ENCODE results near the gene TAOK1. TPM values are rescaled to one million over a fixed set of nuclear protein-coding genes. Genes with fewer than 3 reads are reported as not detected.
A peak's percentile ranks its signal among the peaks of the same experiment; 100 is the strongest.

Gene TAOK1
- total RNA-seq, 1 experiment from 2014 or later, result 85.5 TPM

GRCh38 chr17:29433541-29433940, 43.4 kb downstream of the TAOK1 start:
- POLR2A ChIA-PET (ENCODE audit: low non-redundant PET), result interaction anchor here (0.6 kb wide), 1 partner anchor 18 kb away, joined by 6 read pairs; no protein-coding TSS in a partner anchor
- H3K9me3 ChIP-seq (ENCODE audit: low read depth, low read length, poor library complexity, severe bottlenecking), result no peaks in the 10 kb centered on the region
- CTCF ChIA-PET, result no interaction called here
- intact Hi-C loops (cut with micrococcal nuclease; ENCODE audit: unreplicated experiment), result no loop called here
- DNase-seq (ENCODE audit: low spot score), result peak; percentile 43
- TF ChIP-seq, protein P1, sequence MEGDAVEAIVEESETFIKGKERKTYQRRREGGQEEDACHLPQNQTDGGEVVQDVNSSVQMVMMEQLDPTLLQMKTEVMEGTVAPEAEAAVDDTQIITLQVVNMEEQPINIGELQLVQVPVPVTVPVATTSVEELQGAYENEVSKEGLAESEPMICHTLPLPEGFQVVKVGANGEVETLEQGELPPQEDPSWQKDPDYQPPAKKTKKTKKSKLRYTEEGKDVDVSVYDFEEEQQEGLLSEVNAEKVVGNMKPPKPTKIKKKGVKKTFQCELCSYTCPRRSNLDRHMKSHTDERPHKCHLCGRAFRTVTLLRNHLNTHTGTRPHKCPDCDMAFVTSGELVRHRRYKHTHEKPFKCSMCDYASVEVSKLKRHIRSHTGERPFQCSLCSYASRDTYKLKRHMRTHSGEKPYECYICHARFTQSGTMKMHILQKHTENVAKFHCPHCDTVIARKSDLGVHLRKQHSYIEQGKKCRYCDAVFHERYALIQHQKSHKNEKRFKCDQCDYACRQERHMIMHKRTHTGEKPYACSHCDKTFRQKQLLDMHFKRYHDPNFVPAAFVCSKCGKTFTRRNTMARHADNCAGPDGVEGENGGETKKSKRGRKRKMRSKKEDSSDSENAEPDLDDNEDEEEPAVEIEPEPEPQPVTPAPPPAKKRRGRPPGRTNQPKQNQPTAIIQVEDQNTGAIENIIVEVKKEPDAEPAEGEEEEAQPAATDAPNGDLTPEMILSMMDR (conservative IDR thresholded peaks at IDR 0.05; ENCODE audit: low read depth, low read length), result no peak
- no peak for TF ChIP-seq EZH2 (IDR thresholded peaks at IDR 0.05; ENCODE audit: borderline replicate concordance, low read depth, low read length, poor library complexity, severe bottlenecking)
- H3K27ac ChIP-seq (ENCODE audit: low read depth, low read length, poor library complexity, severe bottlenecking), result peak overlapping the region; percentile 59
- no peak overlapping the region for H3K4me3 ChIP-seq (ENCODE audit: low read depth, low read length, poor library complexity, severe bottlenecking)
- H3K4me1 ChIP-seq (ENCODE audit: insufficient read depth, low read length, poor library complexity, severe bottlenecking), result peaks cover 33% of the 10 kb centered on the region
- no TSS peak for BruUV-seq (replicated peaks)
- no peaks in the 10 kb centered on the region for H3K36me3 ChIP-seq (ENCODE audit: insufficient read depth, low read length, poor library complexity, severe bottlenecking)
- no peaks in the 10 kb centered on the region for H3K27me3 ChIP-seq (replicated peaks; ENCODE audit: insufficient read depth, low read depth, low read length, poor library complexity)

- DNase-seq (ENCODE audit: low spot score), result no peak
- no TSS peak for BruUV-seq (replicated peaks)
- ChIA-PET POLR2A (ENCODE audit: low non-redundant PET) (no interaction called here), CTCF (no interaction called here)
- no peak overlapping the region for H3K27ac ChIP-seq (ENCODE audit: low read depth, low read length, poor library complexity, severe bottlenecking)
- intact Hi-C loops (cut with micrococcal nuclease; ENCODE audit: unreplicated experiment), result no loop called here
- TF ChIP-seq, protein P1 (conservative IDR thresholded peaks at IDR 0.05; ENCODE audit: low read depth, low read length), result no peak
- TF ChIP-seq EZH2 (IDR thresholded peaks at IDR 0.05; ENCODE audit: borderline replicate concordance, low read depth, low read length, poor library complexity, severe bottlenecking), result no peak
- no peak overlapping the region for H3K4me3 ChIP-seq (ENCODE audit: low read depth, low read length, poor library complexity, severe bottlenecking)
- no peaks in the 10 kb centered on the region for H3K27me3 ChIP-seq (replicated peaks; ENCODE audit: insufficient read depth, low read depth, low read length, poor library complexity)
- H3K9me3 ChIP-seq (ENCODE audit: low read depth, low read length, poor library complexity, severe bottlenecking), result no peaks in the 10 kb centered on the region
- no peaks in the 10 kb centered on the region for H3K36me3 ChIP-seq (ENCODE audit: insufficient read depth, low read length, poor library complexity, severe bottlenecking)
- H3K4me1 ChIP-seq (ENCODE audit: insufficient read depth, low read length, poor library complexity, severe bottlenecking), result peaks cover 33% of the 10 kb centered on the region
Observed at GRCh38 chr17:29434550-29434949, 44.4 kb downstream of the TAOK1 start.

DNA sequence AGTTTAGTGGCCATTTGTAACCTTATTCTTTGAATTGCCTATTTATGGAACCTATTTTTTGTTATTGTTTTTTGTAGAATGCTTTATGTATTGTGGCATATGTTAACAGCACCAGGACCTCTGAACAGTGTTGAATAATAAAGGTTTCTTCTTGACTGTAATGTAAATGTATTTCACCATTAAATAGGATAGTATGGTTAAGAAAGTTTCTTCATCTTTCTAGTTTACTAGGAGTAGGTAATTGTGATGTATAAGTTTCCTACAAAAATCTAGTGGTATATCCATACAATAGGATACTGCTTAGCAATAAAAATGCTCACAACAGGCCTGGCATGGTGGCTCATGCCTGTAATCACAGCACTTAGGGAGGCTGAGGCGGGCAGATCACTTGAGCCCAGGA, 52.3 kb downstream of the TAOK1 start:
- H3K4me1 ChIP-seq (ENCODE audit: insufficient read depth, low read length, poor library complexity, severe bottlenecking), result peaks cover 8% of the 10 kb centered on the region
- H3K27ac ChIP-seq (ENCODE audit: low read depth, low read length, poor library complexity, severe bottlenecking), result no peak overlapping the region
- intact Hi-C loops (cut with micrococcal nuclease; ENCODE audit: unreplicated experiment), result no loop called here
- H3K4me3 ChIP-seq (ENCODE audit: low read depth, low read length, poor library complexity, severe bottlenecking), result no peak overlapping the region
- TF ChIP-seq, protein P1 (conservative IDR thresholded peaks at IDR 0.05; ENCODE audit: low read depth, low read length), result no peak
- TF ChIP-seq EZH2 (IDR thresholded peaks at IDR 0.05; ENCODE audit: borderline replicate concordance, low read depth, low read length, poor library complexity, severe bottlenecking), result no peak
- ChIA-PET CTCF (no interaction called here), POLR2A (ENCODE audit: low non-redundant PET) (no interaction called here)
- no peaks in the 10 kb centered on the region for H3K9me3 ChIP-seq (ENCODE audit: low read depth, low read length, poor library complexity, severe bottlenecking)
- H3K27me3 ChIP-seq (replicated peaks; ENCODE audit: insufficient read depth, low read depth, low read length, poor library complexity), result no peaks in the 10 kb centered on the region
- no peaks in the 10 kb centered on the region for H3K36me3 ChIP-seq (ENCODE audit: insufficient read depth, low read length, poor library complexity, severe bottlenecking)
- no peak for DNase-seq (ENCODE audit: low spot score)
- no TSS peak for BruUV-seq (replicated peaks)
